ENCODE measurements around the gene DOCK2.

Gene DOCK2

DNA sequence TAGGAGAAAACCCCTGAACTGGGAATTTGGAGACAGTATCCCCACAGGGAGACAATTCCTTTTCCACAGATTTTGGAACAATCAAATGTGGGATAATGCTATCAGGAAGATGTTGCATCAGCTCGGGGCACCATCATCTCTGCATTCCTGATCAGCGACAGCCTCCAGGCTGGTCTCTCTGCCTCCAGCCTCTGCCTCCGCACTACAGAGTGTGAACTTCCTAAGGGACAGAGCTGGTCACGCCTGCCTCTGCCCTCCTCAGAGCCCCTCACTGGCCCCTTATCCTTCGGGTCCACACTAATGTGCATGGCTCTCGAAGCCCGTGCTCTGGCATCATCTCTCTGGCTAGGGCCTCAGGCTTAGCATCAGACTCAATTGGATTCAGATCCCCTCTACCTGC, 477.2 kb downstream of the DOCK2 start:
- Histone ChIP-seq H2AFZ (ENCODE audit: low read depth, low read length, severe bottlenecking) (no peak overlapping the region), H3K9ac (ENCODE audit: low read length) (no peak overlapping the region), H3K27me3 (ENCODE audit: low read length) (no peaks in the 10 kb centered on the region), H4K20me1 (ENCODE audit: low read depth, low read length) (no peaks in the 10 kb centered on the region), H3K4me2 (ENCODE audit: low read depth, low read length, poor library complexity, severe bottlenecking) (no peak overlapping the region), H3K4me3 (ENCODE audit: insufficient read depth, low read length, poor library complexity, severe bottlenecking) (no peak overlapping the region), H3K27ac (ENCODE audit: low read depth, low read length) (no peak overlapping the region), H3K79me2 (ENCODE audit: insufficient read depth, low read length) (no peaks in the 10 kb centered on the region), H3K36me3 (ENCODE audit: low read length) (no peaks in the 10 kb centered on the region), H3K9me3 (ENCODE audit: insufficient read depth, low read length) (no peaks in the 10 kb centered on the region), H3F3A (ENCODE audit: insufficient read depth) (no peaks in the 10 kb centered on the region), H3K9me2 (replicated peaks; ENCODE audit: insufficient read depth, low read length) (no peaks in the 10 kb centered on the region)
- TF ChIP-seq EZH2phosphoT487 (conservative IDR thresholded peaks at IDR 0.05; ENCODE audit: low read length) = no peak
- TF ChIP-seq, protein P1, sequence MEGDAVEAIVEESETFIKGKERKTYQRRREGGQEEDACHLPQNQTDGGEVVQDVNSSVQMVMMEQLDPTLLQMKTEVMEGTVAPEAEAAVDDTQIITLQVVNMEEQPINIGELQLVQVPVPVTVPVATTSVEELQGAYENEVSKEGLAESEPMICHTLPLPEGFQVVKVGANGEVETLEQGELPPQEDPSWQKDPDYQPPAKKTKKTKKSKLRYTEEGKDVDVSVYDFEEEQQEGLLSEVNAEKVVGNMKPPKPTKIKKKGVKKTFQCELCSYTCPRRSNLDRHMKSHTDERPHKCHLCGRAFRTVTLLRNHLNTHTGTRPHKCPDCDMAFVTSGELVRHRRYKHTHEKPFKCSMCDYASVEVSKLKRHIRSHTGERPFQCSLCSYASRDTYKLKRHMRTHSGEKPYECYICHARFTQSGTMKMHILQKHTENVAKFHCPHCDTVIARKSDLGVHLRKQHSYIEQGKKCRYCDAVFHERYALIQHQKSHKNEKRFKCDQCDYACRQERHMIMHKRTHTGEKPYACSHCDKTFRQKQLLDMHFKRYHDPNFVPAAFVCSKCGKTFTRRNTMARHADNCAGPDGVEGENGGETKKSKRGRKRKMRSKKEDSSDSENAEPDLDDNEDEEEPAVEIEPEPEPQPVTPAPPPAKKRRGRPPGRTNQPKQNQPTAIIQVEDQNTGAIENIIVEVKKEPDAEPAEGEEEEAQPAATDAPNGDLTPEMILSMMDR (IDR thresholded peaks at IDR 0.05; ENCODE audit: insufficient read depth, low read length, poor library complexity, severe bottlenecking) = no peak

DNA sequence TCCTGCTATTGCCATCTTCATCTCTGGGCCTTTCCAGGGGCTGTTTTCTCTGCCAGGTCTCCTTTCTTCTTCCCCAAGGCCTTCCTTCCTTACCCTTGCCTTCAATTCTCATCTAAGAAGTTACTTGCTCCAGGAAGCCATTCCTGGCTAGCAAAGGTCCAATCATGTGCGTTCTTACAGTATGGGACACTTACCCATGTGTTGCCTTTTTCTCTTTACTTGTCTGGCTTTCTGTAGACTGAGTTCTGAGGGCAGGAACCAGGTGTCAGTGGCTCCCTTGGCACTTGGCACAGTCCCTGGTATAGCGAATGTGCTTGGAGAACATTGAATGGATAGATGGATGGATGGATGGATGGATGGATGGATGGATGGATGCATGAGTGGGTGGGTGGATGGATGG, 478.9 kb downstream of the DOCK2 start:
- H3K27me3 ChIP-seq (ENCODE audit: low read length) = no peaks in the 10 kb centered on the region
- H3K9me3 ChIP-seq (ENCODE audit: insufficient read depth, low read length) = no peaks in the 10 kb centered on the region
- H4K20me1 ChIP-seq (ENCODE audit: low read depth, low read length) = no peaks in the 10 kb centered on the region
- H3K79me2 ChIP-seq (ENCODE audit: insufficient read depth, low read length) = no peaks in the 10 kb centered on the region
- no peak overlapping the region for H3K9ac ChIP-seq (ENCODE audit: low read length)
- no peak overlapping the region for H3K4me2 ChIP-seq (ENCODE audit: low read depth, low read length, poor library complexity, severe bottlenecking)
- TF ChIP-seq, protein P1 (IDR thresholded peaks at IDR 0.05; ENCODE audit: insufficient read depth, low read length, poor library complexity, severe bottlenecking) = no peak
- TF ChIP-seq EZH2phosphoT487 (conservative IDR thresholded peaks at IDR 0.05; ENCODE audit: low read length) = no peak
- no peaks in the 10 kb centered on the region for H3K36me3 ChIP-seq (ENCODE audit: low read length)
- H2AFZ ChIP-seq (ENCODE audit: low read depth, low read length, severe bottlenecking) = no peak overlapping the region
- no peaks in the 10 kb centered on the region for H3K9me2 ChIP-seq (replicated peaks; ENCODE audit: insufficient read depth, low read length)
- H3K4me3 ChIP-seq (ENCODE audit: insufficient read depth, low read length, poor library complexity, severe bottlenecking) = no peak overlapping the region
- no peaks in the 10 kb centered on the region for H3F3A ChIP-seq (ENCODE audit: insufficient read depth)
- H3K27ac ChIP-seq (ENCODE audit: low read depth, low read length) = no peak overlapping the region

DNA sequence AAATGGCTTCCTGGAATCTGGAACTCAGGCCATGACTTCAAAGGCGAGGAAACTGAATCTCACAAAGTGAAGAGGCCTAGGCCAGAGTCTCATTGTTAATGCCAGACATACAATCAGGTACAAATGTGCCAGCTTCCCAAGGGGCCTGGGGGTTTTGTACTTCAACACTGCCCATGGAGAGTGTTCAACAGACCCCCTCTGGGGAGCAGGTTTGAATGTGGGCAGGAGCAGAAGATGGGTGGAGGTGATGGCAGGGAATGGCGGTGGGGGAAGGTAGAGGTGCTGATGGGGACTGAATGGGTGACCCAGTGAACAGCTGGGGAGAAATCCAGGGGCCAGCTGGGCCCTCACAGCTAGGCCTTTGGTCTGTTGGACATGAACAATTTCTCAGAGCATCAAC, 480.7 kb downstream of the DOCK2 start:
- Histone ChIP-seq H3K4me3 (ENCODE audit: insufficient read depth, low read length, poor library complexity, severe bottlenecking) (no peak overlapping the region), H3F3A (ENCODE audit: insufficient read depth) (no peaks in the 10 kb centered on the region), H3K9ac (ENCODE audit: low read length) (no peak overlapping the region), H3K9me2 (replicated peaks; ENCODE audit: insufficient read depth, low read length) (no peaks in the 10 kb centered on the region), H3K36me3 (ENCODE audit: low read length) (no peaks in the 10 kb centered on the region), H2AFZ (ENCODE audit: low read depth, low read length, severe bottlenecking) (no peak overlapping the region), H3K9me3 (ENCODE audit: insufficient read depth, low read length) (no peaks in the 10 kb centered on the region), H3K79me2 (ENCODE audit: insufficient read depth, low read length) (no peaks in the 10 kb centered on the region), H3K4me2 (ENCODE audit: low read depth, low read length, poor library complexity, severe bottlenecking) (no peak overlapping the region), H4K20me1 (ENCODE audit: low read depth, low read length) (no peaks in the 10 kb centered on the region), H3K27ac (ENCODE audit: low read depth, low read length) (no peak overlapping the region), H3K27me3 (ENCODE audit: low read length) (no peaks in the 10 kb centered on the region)
- TF ChIP-seq, protein P1 (IDR thresholded peaks at IDR 0.05; ENCODE audit: insufficient read depth, low read length, poor library complexity, severe bottlenecking) = no peak
- TF ChIP-seq EZH2phosphoT487 (conservative IDR thresholded peaks at IDR 0.05; ENCODE audit: low read length) = no peak
